SH-SY5Y (cell line): ENCODE measurements around the gene FUOM.

ENCODE experiments used
- GATA2 ChIP-seq: IDR thresholded peaks from 2 replicates; pipeline ENCODE4 v1.6.1; 2011; ENCODE audit warnings: mild to moderate bottlenecking, low read depth, low read length
- GATA3 ChIP-seq: IDR thresholded peaks from 2 replicates; pipeline ENCODE4 v1.6.1; 2011; ENCODE audit warnings: low read depth, mild to moderate bottlenecking, low read length, moderate library complexity

FUOM gene

GRCh38 chr10:133351408-133352318, 6.2 kb downstream of the FUOM start:
- TF ChIP-seq GATA2 (no peak), GATA3 (no peak)

- TF ChIP-seq GATA2, result no peak
- no peak for TF ChIP-seq GATA3
These were observed 6.9 kb downstream of the FUOM start for GRCh38 chr10:133350950-133351329.

GRCh38 chr10:133350283-133350949, 7.4 kb downstream of the FUOM start:
- TF ChIP-seq GATA2, result no peak
- no peak for TF ChIP-seq GATA3

GRCh38 chr10:133349577-133350011, 8.2 kb downstream of the FUOM start:
- TF ChIP-seq GATA2, result no peak
- TF ChIP-seq GATA3, result no peak

- TF ChIP-seq GATA3 (no peak), GATA2 (no peak)
These were observed 8.7 kb downstream of the FUOM start for GRCh38 chr10:133349160-133349568.

GRCh38 chr10:133347710-133348517, 9.9 kb downstream of the FUOM start:
- TF ChIP-seq GATA2 (no peak), GATA3 (no peak)

- TF ChIP-seq GATA3, result no peak
- no peak for TF ChIP-seq GATA2
These were observed 11.4 kb downstream of the FUOM start for GRCh38 chr10:133346413-133346812.

- TF ChIP-seq GATA3 (no peak), GATA2 (no peak)
These were observed 13.6 kb downstream of the FUOM start for GRCh38 chr10:133344236-133344635.

GRCh38 chr10:133343558-133343957, 14.3 kb downstream of the FUOM start:
- TF ChIP-seq GATA3 (no peak), GATA2 (no peak)

- TF ChIP-seq GATA3 (no peak), GATA2 (no peak)
These were observed 14.9 kb downstream of the FUOM start for GRCh38 chr10:133342942-133343341.

- TF ChIP-seq GATA3 (no peak), GATA2 (no peak)
These were observed 15.8 kb downstream of the FUOM start for GRCh38 chr10:133341983-133342382.

GRCh38 chr10:133339708-133340380, 18.0 kb downstream of the FUOM start:
- TF ChIP-seq GATA2 (no peak), GATA3 (no peak)

- no peak for TF ChIP-seq GATA3
- no peak for TF ChIP-seq GATA2
These were observed 19.4 kb downstream of the FUOM start for GRCh38 chr10:133338080-133339071.

GRCh38 chr10:133337370-133337725, 20.5 kb downstream of the FUOM start:
- TF ChIP-seq GATA2, result no peak
- TF ChIP-seq GATA3, result no peak
